Activated naive CD8-positive, alpha-beta T cell treated with anti-CD3 and anti-CD28 coated beads, Interleukin-2, amount 10 ng/mL, durations not matched to agents 7 days and 5 days (primary cell): ENCODE results near the gene PRKD1. TPM values are rescaled to one million over a fixed set of nuclear protein-coding genes. Genes with fewer than 3 reads are reported as not detected.

Experiments
- ATAC-seq: fragments of 150-1000 bp; cut with Tn5 transposase; one replicate; pipeline ENCODE4 v1.10.0; 2021; ENCODE audit warnings: low read depth, moderate library complexity
- POLR2A ChIA-PET: fragments of 350-600 bp; sonication (Branson Sonifier 250); formaldehyde crosslinking; loops from one replicate; lab custom pipeline; 2021; ENCODE audit warnings: antibody characterized with exemption; lab: Charles Lee
- DNase-seq: peaks from one replicate; pipeline ENCODE4 v3.0.0; 2021
- H3K27ac Mint-ChIP-seq: one replicate; pipeline ENCODE4 v1.8.0; 2022; ENCODE audit warnings: mild to moderate bottlenecking, mixed read lengths
- H3K27me3 Mint-ChIP-seq: one replicate; pipeline ENCODE4 v1.8.0; 2022; ENCODE audit warnings: mild to moderate bottlenecking, moderate library complexity, mixed read lengths
- H3K36me3 Mint-ChIP-seq: one replicate; pipeline ENCODE4 v1.8.0; 2021; ENCODE audit warnings: mild to moderate bottlenecking, mixed read lengths
- H3K4me1 Mint-ChIP-seq: one replicate; pipeline ENCODE4 v1.8.0; 2021; ENCODE audit warnings: mixed read lengths
- H3K4me3 Mint-ChIP-seq: one replicate; pipeline ENCODE4 v1.8.0; 2022; ENCODE audit warnings: mild to moderate bottlenecking, moderate library complexity, mixed read lengths
- H3K9me3 Mint-ChIP-seq: one replicate; pipeline ENCODE4 v1.8.0; 2021; ENCODE audit warnings: mixed read lengths
- total RNA-seq, 2 experiments: library from RNA; stranded (reverse); gene quantifications; one replicate each; pipeline ENCODE4 v1.2.3, GENCODE V29; 2021

Gene PRKD1
- total RNA-seq, 2 experiments from 2014 or later = not detected

DNA sequence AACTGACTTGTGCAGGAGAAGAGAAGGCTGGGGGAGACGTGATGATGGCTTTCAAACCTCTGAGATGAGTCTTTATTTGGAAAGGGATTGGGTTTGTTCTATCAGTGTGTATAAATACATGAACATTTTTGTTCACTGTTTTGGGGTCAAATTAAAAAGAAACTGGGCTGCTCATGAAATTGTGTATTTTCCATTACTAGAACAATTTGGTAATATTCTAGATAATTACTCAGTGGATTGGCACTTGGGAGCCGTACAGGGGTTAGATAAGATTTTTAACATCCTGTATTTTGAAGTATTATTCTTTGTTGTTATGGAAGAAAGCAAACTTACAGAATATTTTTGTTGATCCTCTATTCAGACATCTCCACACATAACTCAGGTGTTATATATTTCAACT is 340.6 kb downstream of the PRKD1 start:
- no peaks in the 10 kb centered on the region for H3K27me3 Mint-ChIP-seq
- no peaks in the 10 kb centered on the region for H3K9me3 Mint-ChIP-seq
- no peak overlapping the region for H3K27ac Mint-ChIP-seq
- DNase-seq (no peak), ATAC-seq (no peak)
- POLR2A ChIA-PET = no interaction called here
- H3K36me3 Mint-ChIP-seq = no peaks in the 10 kb centered on the region
- H3K4me3 Mint-ChIP-seq = no peak overlapping the region
- H3K4me1 Mint-ChIP-seq = no peaks in the 10 kb centered on the region

DNA sequence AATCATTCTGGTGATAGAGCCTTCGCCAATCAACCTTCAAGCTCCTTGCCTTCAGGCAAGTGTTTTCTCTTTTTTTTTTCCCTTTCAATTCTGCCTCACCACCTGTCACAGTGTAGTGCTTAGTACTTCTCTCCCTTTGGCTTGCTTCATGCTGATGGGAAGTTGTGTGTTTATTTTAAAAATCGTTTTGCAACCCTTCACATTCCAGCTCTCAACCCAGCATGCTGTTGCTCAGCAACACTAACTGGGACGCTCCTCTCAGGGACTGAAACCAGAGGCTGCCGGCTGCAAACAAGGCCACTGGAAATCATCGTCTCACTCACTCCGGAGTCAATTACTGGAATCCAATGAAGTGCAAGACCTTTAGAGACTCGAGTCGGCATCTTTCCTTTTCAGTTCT is 342.7 kb downstream of the PRKD1 start:
- Mint-ChIP-seq H3K27ac (no peak overlapping the region), H3K36me3 (no peaks in the 10 kb centered on the region), H3K27me3 (no peaks in the 10 kb centered on the region), H3K9me3 (no peaks in the 10 kb centered on the region), H3K4me3 (no peak overlapping the region), H3K4me1 (no peaks in the 10 kb centered on the region)
- DNase-seq = no peak
- POLR2A ChIA-PET = no interaction called here
- ATAC-seq = no peak

DNA sequence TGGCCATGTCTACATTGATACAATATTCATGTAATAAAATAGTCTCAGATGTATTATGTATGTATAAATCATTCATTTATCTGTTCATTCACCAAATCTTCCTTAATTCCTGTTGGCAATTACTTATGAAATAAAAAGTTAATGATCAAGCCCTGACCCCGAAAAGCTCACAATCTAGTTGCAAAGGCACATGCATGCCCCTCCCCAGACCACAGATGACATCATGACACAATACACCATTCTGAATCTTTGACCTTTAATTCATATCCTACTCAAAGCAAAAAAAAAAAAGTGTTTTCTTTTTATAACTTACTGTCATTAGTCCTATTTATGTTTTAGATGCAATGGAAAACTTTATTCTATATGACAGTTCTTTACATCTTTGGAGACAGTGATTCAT is 346.9 kb downstream of the PRKD1 start:
- H3K27ac Mint-ChIP-seq = no peak overlapping the region
- no peaks in the 10 kb centered on the region for H3K27me3 Mint-ChIP-seq
- no peaks in the 10 kb centered on the region for H3K4me1 Mint-ChIP-seq
- POLR2A ChIA-PET = no interaction called here
- DNase-seq (no peak), ATAC-seq (no peak)
- no peaks in the 10 kb centered on the region for H3K9me3 Mint-ChIP-seq
- no peaks in the 10 kb centered on the region for H3K36me3 Mint-ChIP-seq
- no peak overlapping the region for H3K4me3 Mint-ChIP-seq

DNA sequence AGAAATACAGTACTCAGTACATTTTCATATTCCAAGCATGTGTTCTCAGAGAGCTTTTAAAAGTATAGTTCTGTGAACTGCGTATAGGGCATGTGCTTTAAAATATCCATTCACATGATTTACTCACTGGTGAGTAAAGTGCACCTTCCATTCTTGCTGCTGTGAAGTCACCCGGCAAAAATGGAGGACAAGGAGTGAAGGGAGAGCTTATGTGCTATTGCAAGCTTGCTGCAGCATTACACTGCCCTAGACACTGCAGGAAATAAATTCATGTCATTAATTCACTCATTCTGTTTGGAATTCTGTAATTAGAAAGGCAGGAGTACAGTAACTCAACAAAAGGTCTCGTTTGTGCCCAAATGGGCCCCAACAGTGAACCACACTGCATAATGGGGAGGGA is 347.8 kb downstream of the PRKD1 start:
- DNase-seq = no peak
- Mint-ChIP-seq H3K9me3 (no peaks in the 10 kb centered on the region), H3K27me3 (no peaks in the 10 kb centered on the region), H3K36me3 (no peaks in the 10 kb centered on the region), H3K4me3 (no peak overlapping the region), H3K4me1 (no peaks in the 10 kb centered on the region), H3K27ac (no peak overlapping the region)
- ATAC-seq = no peak
- POLR2A ChIA-PET = no interaction called here

- ATAC-seq (no peak), DNase-seq (no peak)
- H3K27ac Mint-ChIP-seq = no peak overlapping the region
- H3K27me3 Mint-ChIP-seq = no peaks in the 10 kb centered on the region
- no peaks in the 10 kb centered on the region for H3K36me3 Mint-ChIP-seq
- H3K4me1 Mint-ChIP-seq = no peaks in the 10 kb centered on the region
- POLR2A ChIA-PET = no interaction called here
- H3K9me3 Mint-ChIP-seq = no peaks in the 10 kb centered on the region
- no peak overlapping the region for H3K4me3 Mint-ChIP-seq
Measured at GRCh38 chr14:29576927-29577326, 350.7 kb downstream of the PRKD1 start.

DNA sequence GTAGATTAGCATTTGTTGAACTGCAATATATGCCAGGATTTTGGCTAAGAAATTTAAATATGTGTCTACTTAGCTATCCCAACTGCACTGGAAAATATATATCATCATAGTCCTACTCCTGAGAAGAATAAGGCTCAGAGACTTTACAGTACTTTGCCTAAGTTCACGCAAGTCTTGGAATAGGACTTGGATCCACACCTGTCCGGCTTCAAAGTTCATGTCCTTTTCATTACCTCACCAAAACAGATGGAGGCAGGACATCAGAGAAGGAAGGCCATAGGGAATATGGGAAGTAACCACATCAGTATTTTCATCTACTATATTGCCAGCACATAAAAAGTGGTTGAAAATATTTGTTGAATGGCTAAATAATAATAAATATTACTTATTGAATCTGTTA is 358.5 kb downstream of the PRKD1 start:
- POLR2A ChIA-PET = no interaction called here
- H3K27ac Mint-ChIP-seq = no peak overlapping the region
- no peaks in the 10 kb centered on the region for H3K36me3 Mint-ChIP-seq
- H3K9me3 Mint-ChIP-seq = peaks cover 5% of the 10 kb centered on the region
- H3K4me1 Mint-ChIP-seq = no peaks in the 10 kb centered on the region
- H3K27me3 Mint-ChIP-seq = no peaks in the 10 kb centered on the region
- ATAC-seq = no peak
- no peak overlapping the region for H3K4me3 Mint-ChIP-seq
- no peak for DNase-seq

GRCh38 chr14:29566194-29566593 is 361.5 kb downstream of the PRKD1 start:
- Mint-ChIP-seq H3K27ac (no peak overlapping the region), H3K4me1 (no peaks in the 10 kb centered on the region), H3K27me3 (no peaks in the 10 kb centered on the region), H3K4me3 (no peak overlapping the region), H3K36me3 (no peaks in the 10 kb centered on the region), H3K9me3 (peaks cover 5% of the 10 kb centered on the region)
- no peak for ATAC-seq
- POLR2A ChIA-PET = no interaction called here
- DNase-seq = no peak

GRCh38 chr14:29558516-29558915 is 369.1 kb downstream of the PRKD1 start:
- ATAC-seq (no peak), DNase-seq (no peak)
- H3K4me1 Mint-ChIP-seq = no peaks in the 10 kb centered on the region
- no peaks in the 10 kb centered on the region for H3K9me3 Mint-ChIP-seq
- H3K27me3 Mint-ChIP-seq = no peaks in the 10 kb centered on the region
- no peak overlapping the region for H3K27ac Mint-ChIP-seq
- H3K36me3 Mint-ChIP-seq = no peaks in the 10 kb centered on the region
- H3K4me3 Mint-ChIP-seq = no peak overlapping the region
- POLR2A ChIA-PET = no interaction called here

GRCh38 chr14:29554335-29554734 is 373.3 kb downstream of the PRKD1 start:
- Mint-ChIP-seq H3K4me3 (no peak overlapping the region), H3K27ac (no peak overlapping the region), H3K27me3 (no peaks in the 10 kb centered on the region), H3K9me3 (no peaks in the 10 kb centered on the region), H3K4me1 (no peaks in the 10 kb centered on the region), H3K36me3 (no peaks in the 10 kb centered on the region)
- ATAC-seq (no peak), DNase-seq (no peak)
- POLR2A ChIA-PET = no interaction called here

- Mint-ChIP-seq H3K4me3 (no peak overlapping the region), H3K36me3 (no peaks in the 10 kb centered on the region), H3K9me3 (no peaks in the 10 kb centered on the region), H3K27me3 (no peaks in the 10 kb centered on the region), H3K4me1 (no peaks in the 10 kb centered on the region), H3K27ac (no peak overlapping the region)
- no peak for DNase-seq
- ATAC-seq = no peak
- POLR2A ChIA-PET = no interaction called here
Measured at GRCh38 chr14:29553427-29553826, 374.2 kb downstream of the PRKD1 start.

DNA sequence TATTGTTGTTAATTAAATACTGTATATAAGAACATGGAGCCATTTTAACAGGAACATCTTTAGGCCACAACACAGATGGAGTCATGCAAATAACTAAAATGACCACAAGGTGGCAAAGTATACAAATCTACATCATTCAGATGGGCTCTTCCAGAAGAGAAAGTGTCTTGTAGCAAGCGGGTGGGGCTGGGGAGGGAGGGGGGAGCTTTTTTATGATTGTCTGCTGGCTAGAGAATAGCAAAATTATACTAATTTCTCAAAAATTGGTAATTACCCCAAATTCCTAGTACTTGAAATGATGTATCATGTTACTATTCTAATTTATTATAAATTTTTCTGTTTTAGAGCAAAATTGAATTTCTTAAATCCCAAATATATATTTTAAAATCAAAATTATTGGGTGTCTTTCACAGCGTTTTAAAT is 378.7 kb downstream of the PRKD1 start:
- Mint-ChIP-seq H3K36me3 (no peaks in the 10 kb centered on the region), H3K4me3 (no peak overlapping the region), H3K9me3 (no peaks in the 10 kb centered on the region), H3K27ac (no peak overlapping the region), H3K4me1 (no peaks in the 10 kb centered on the region), H3K27me3 (no peaks in the 10 kb centered on the region)
- ATAC-seq (no peak), DNase-seq (no peak)
- POLR2A ChIA-PET = no interaction called here

GRCh38 chr14:29545714-29546113 is 381.9 kb downstream of the PRKD1 start:
- no peak for DNase-seq
- H3K36me3 Mint-ChIP-seq = no peaks in the 10 kb centered on the region
- ATAC-seq = no peak
- H3K4me3 Mint-ChIP-seq = no peak overlapping the region
- POLR2A ChIA-PET = no interaction called here
- no peak overlapping the region for H3K27ac Mint-ChIP-seq
- no peaks in the 10 kb centered on the region for H3K9me3 Mint-ChIP-seq
- no peaks in the 10 kb centered on the region for H3K4me1 Mint-ChIP-seq
- H3K27me3 Mint-ChIP-seq = no peaks in the 10 kb centered on the region

DNA sequence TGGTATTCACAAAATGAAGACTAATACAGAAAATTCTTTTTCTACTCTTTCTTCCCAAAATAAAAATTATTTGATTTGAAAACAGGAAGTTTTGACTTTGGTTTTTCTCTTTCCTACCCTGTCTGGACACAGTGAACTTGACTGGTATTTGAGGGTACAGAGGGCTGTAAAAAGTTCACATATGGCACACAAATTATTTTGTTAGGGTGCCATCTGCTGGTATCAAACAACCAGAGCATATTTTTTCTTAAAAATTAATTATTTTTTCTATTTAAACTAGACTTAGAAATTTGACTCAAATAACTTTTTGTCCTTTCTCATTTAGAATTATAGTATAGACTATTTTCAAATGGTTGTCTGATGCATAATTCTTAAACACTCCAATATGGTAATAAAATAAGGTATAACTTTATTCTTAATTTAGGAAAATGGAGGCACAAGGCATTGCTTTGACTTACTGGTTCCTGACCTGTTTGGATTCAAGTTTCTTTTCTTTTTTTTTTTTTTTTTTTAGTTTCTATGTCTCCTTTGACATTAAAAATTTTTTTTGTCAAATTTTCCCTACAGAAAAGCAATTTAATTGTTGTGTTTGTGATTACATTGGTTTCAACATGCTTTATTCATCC is 390.6 kb downstream of the PRKD1 start:
- Mint-ChIP-seq H3K9me3 (peaks cover 2% of the 10 kb centered on the region), H3K27ac (no peak overlapping the region), H3K4me3 (no peak overlapping the region), H3K27me3 (no peaks in the 10 kb centered on the region), H3K36me3 (no peaks in the 10 kb centered on the region), H3K4me1 (no peaks in the 10 kb centered on the region)
- POLR2A ChIA-PET = no interaction called here
- no peak for DNase-seq
- no peak for ATAC-seq

DNA sequence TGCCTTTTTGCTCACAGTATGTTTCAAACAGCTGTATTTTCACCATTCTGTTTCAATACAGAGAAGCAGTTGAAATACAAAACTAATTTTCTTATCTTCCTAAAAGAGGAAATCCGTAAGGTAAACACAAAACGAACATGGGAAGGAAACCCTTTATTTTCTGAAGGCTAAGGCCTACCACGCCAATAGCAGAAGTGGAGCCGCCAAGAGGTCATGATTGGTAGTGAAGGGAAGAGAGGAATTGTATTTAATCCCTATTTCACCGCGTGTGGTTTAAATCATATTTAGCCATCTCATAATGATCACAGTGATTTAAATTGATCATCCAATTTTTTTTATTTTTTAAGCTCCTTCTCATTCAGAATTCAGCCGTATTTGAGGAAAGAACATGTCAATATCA is 398.2 kb downstream of the PRKD1 start:
- Mint-ChIP-seq H3K27me3 (no peaks in the 10 kb centered on the region), H3K27ac (no peak overlapping the region), H3K4me1 (no peaks in the 10 kb centered on the region), H3K36me3 (no peaks in the 10 kb centered on the region), H3K4me3 (no peak overlapping the region), H3K9me3 (peaks cover 2% of the 10 kb centered on the region)
- ATAC-seq (no peak), DNase-seq (no peak)
- POLR2A ChIA-PET = no interaction called here

DNA sequence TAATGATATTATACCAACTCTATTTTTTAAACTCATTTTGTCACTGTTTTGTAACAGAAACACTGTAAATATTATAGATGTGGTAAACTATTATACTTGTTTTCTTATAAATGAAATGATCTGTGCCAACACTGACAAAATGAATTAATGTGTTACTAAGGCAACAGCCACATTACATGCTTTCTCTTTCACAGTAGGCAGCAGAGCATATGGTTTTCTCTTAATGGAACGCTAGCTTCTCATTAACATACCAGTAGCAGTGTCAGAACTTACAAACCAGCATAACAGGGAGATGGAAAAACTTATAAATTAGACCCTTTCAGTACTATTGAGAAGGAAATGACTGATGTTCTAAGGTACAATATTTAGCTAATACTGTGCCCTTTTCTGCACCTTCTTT is 398.8 kb downstream of the PRKD1 start:
- no peak overlapping the region for H3K27ac Mint-ChIP-seq
- H3K9me3 Mint-ChIP-seq = peaks cover 2% of the 10 kb centered on the region
- ATAC-seq = no peak
- no peaks in the 10 kb centered on the region for H3K4me1 Mint-ChIP-seq
- H3K36me3 Mint-ChIP-seq = no peaks in the 10 kb centered on the region
- DNase-seq = no peak
- no peaks in the 10 kb centered on the region for H3K27me3 Mint-ChIP-seq
- H3K4me3 Mint-ChIP-seq = no peak overlapping the region
- POLR2A ChIA-PET = no interaction called here
